Testis (tissue), 3 donors: ENCODE data around the gene ATOH8. TPM values are rescaled to one million over a fixed set of nuclear protein-coding genes. Genes with fewer than 3 reads are reported as not detected.

Experiments
- DNase-seq: peaks from one replicate; pipeline ENCODE4 v3.0.0-alpha.2; 2019
- H3K27ac ChIP-seq, 2 donors: fragments of 200-600 bp; sonication (generic); one replicate each; pipeline ENCODE4 v1.5.1; 2019
- H3K27me3 ChIP-seq: fragments of 200-600 bp; sonication (generic); one replicate; pipeline ENCODE4 v1.5.1; 2019
- H3K36me3 ChIP-seq: fragments of 200-600 bp; sonication (generic); one replicate; pipeline ENCODE4 v1.5.1; 2017; ENCODE audit warnings: low read depth; ENCODE audit errors: missing control alignments
- H3K4me1 ChIP-seq: fragments of 200-600 bp; sonication (generic); one replicate; pipeline ENCODE4 v1.5.1; 2019
- H3K4me3 ChIP-seq, 2 donors: fragments of 200-600 bp; sonication (generic); one replicate each; pipeline ENCODE4 v1.5.1; 2017 to 2019
- H3K9me3 ChIP-seq: fragments of 200-600 bp; sonication (generic); one replicate; pipeline ENCODE4 v1.5.1; 2017
- CTCF ChIP-seq, 3 experiments: fragments of 450-650 bp in 2 of 3; fragments of 200-600 bp in 1 of 3; sonication (generic) in 1 of 3; IDR thresholded peaks; one replicate each; pipeline ENCODE4 v1.5.1; 2016 to 2019; ENCODE audit warnings: antibody characterized with exemption in 3 of 3, mild to moderate bottlenecking in 2 of 3, moderate library complexity in 1 of 3
- POLR2A ChIP-seq: fragments of 450-650 bp; IDR thresholded peaks from one replicate; pipeline ENCODE4 v1.6.1; 2017; ENCODE audit warnings: antibody characterized with exemption, mild to moderate bottlenecking, moderate library complexity
- WGBS, 2 donors: methylation state at CpG; one replicate each; pipeline ENCODE4 v1.1.5; 2018; 5-methylcytosine and 5-hydroxymethylcytosine counted together
- intact Hi-C: fragments of 100-400 bp; cut with DNase I; formaldehyde crosslinking; loops from one replicate; pipeline ENCODE4 v1.15.1; 2023; ENCODE audit warnings: low total_unique reads
- polyA plus RNA-seq: library from polyadenylated mRNA; stranded (reverse); fragments of 350-450 nt; fragmentation: Illumina TruSeq; extraction: RNeasy Lipid Tissue Mini Kit (QIAGEN cat#74804); gene quantifications from one replicate; pipeline ENCODE4 v1.2.3, GENCODE V29; 2014; ENCODE audit warnings: low read depth, low replicate concordance; ENCODE audit not compliant: insufficient read depth
- total RNA-seq, 2 donors: library from RNA; depleted of rRNA; stranded (reverse); fragments of >200 nt; gene quantifications; one replicate each; pipeline ENCODE4 v1.2.3, GENCODE V29; 2016

Gene ATOH8
- total and polyA plus RNA-seq, 3 donors from 2014 or later, result 13.5 to 16.8 (median 14.2) TPM

- Histone ChIP-seq H3K4me3 (no peak overlapping the region), H3K36me3 (no peaks in the 10 kb centered on the region), H3K27ac (no peak overlapping the region), H3K4me1 (peaks cover 13% of the 10 kb centered on the region), H3K9me3 (no peaks in the 10 kb centered on the region), H3K27me3 (no peaks in the 10 kb centered on the region)
- TF ChIP-seq CTCF (IDR thresholded peaks at IDR 0.05) (no peak), POLR2A (no peak)
- intact Hi-C loops, result no loop called here
- no peak for DNase-seq
- 94 to 96% methylated on average over 11 to 12 of the region's 12 CpGs for WGBS, 2 donors
These were observed 26.0 kb downstream of the ATOH8 start for GRCh38 chr2:85779641-85780315.

- H3K4me1 ChIP-seq, result peaks cover 13% of the 10 kb centered on the region
- H3K27me3 ChIP-seq, result no peaks in the 10 kb centered on the region
- intact Hi-C loops, result no loop called here
- WGBS, 2 donors, result 72 to 82% methylated on average over 13 to 14 of the region's 14 CpGs
- DNase-seq, result no peak
- H3K27ac ChIP-seq, result no peak overlapping the region
- TF ChIP-seq CTCF (IDR thresholded peaks at IDR 0.05), result no peak
- no peak for TF ChIP-seq POLR2A
- H3K4me3 ChIP-seq, result no peak overlapping the region
- H3K36me3 ChIP-seq, result no peaks in the 10 kb centered on the region
- no peaks in the 10 kb centered on the region for H3K9me3 ChIP-seq
These were observed 26.7 kb downstream of the ATOH8 start for GRCh38 chr2:85780316-85781012.

- DNase-seq, result no peak
- Histone ChIP-seq H3K27me3 (no peaks in the 10 kb centered on the region), H3K27ac (no peak overlapping the region), H3K9me3 (no peaks in the 10 kb centered on the region), H3K4me1 (peaks cover 13% of the 10 kb centered on the region), H3K4me3 (no peak overlapping the region), H3K36me3 (no peaks in the 10 kb centered on the region)
- TF ChIP-seq CTCF (IDR thresholded peaks at IDR 0.05), result no peak
- WGBS, 2 donors, result 88 to 90% methylated on average over 5 of the region's 5 CpGs
- intact Hi-C loops, result no loop called here
These were observed 27.2 kb downstream of the ATOH8 start for GRCh38 chr2:85781013-85781332.

GRCh38 chr2:85783796-85784195 lies 30.0 kb downstream of the ATOH8 start:
- Histone ChIP-seq H3K4me1 (no peaks in the 10 kb centered on the region), H3K36me3 (no peaks in the 10 kb centered on the region), H3K27me3 (no peaks in the 10 kb centered on the region), H3K27ac (no peak overlapping the region), H3K4me3 (no peak overlapping the region), H3K9me3 (no peaks in the 10 kb centered on the region)
- TF ChIP-seq CTCF (IDR thresholded peaks at IDR 0.05), result no peak
- TF ChIP-seq POLR2A, result no peak
- 96 to 99% methylated on average over 7 of the region's 7 CpGs for WGBS, 2 donors
- intact Hi-C loops, result no loop called here
- DNase-seq, result no peak

- no peak overlapping the region for H3K27ac ChIP-seq
- H3K27me3 ChIP-seq, result no peaks in the 10 kb centered on the region
- TF ChIP-seq CTCF (IDR thresholded peaks at IDR 0.05), result no peak
- TF ChIP-seq POLR2A, result no peak
- intact Hi-C loops, result no loop called here
- no peaks in the 10 kb centered on the region for H3K4me1 ChIP-seq
- H3K9me3 ChIP-seq, result no peaks in the 10 kb centered on the region
- no peak overlapping the region for H3K4me3 ChIP-seq
- H3K36me3 ChIP-seq, result no peaks in the 10 kb centered on the region
- WGBS, 2 donors, result 88 to 94% methylated on average over 6 of the region's 6 CpGs
- DNase-seq, result no peak
These were observed 30.7 kb downstream of the ATOH8 start for GRCh38 chr2:85784474-85784986.
